Ascending aorta (tissue), 2 donors: ENCODE results near the gene NTMT1. TPM values are rescaled to one million over a fixed set of nuclear protein-coding genes. Genes with fewer than 3 reads are reported as not detected.
A peak's percentile ranks its signal among the peaks of the same experiment; 100 is the strongest.

Source experiments
- DNase-seq, 2 donors: peaks; one replicate each; pipeline ENCODE4 v3.0.0-alpha.2; 2019; ENCODE audit warnings: low spot score in 2 of 2
- H3K27ac ChIP-seq, 2 donors: fragments of 200-600 bp; sonication (generic); one replicate each; pipeline ENCODE4 v1.5.1; 2016 to 2017; ENCODE audit warnings: mild to moderate bottlenecking in 1 of 2
- H3K27me3 ChIP-seq: fragments of 200-600 bp; sonication (generic); one replicate; pipeline ENCODE4 v1.5.1; 2017
- H3K36me3 ChIP-seq, 2 donors: fragments of 200-600 bp; sonication (generic); one replicate each; pipeline ENCODE4 v1.5.1; 2016
- H3K4me1 ChIP-seq, 2 donors: fragments of 200-600 bp; sonication (generic); one replicate each; pipeline ENCODE4 v1.5.1; 2016 to 2017; ENCODE audit warnings: mild to moderate bottlenecking in 1 of 2
- H3K4me3 ChIP-seq, 2 donors: fragments of 200-600 bp; sonication (generic); one replicate each; pipeline ENCODE4 v1.5.1; 2016 to 2017; ENCODE audit warnings: mild to moderate bottlenecking in 1 of 2
- H3K9me3 ChIP-seq, 2 donors: fragments of 200-600 bp; sonication (generic); one replicate each; pipeline ENCODE4 v1.5.1; 2016
- CTCF ChIP-seq, 3 experiments: fragments of 200-600 bp in 2 of 3; fragments of 450-650 bp in 1 of 3; sonication (generic) in 2 of 3; IDR thresholded peaks; one replicate each; pipeline ENCODE4 v1.5.1; 2016 to 2019; ENCODE audit warnings: antibody characterized with exemption in 3 of 3, mild to moderate bottlenecking in 1 of 3, moderate library complexity in 1 of 3
- intact Hi-C: fragments of 100-400 bp; cut with DNase I; formaldehyde crosslinking; loops from one replicate; pipeline ENCODE4 v1.15.1; 2023
- total RNA-seq: library from RNA; depleted of rRNA; stranded (reverse); fragments of >200 nt; gene quantifications from one replicate; pipeline ENCODE4 v1.1.0, GENCODE V29; 2016

NTMT1 gene
- total RNA-seq, 1 donor from 2014 or later, result 6.9 TPM

DNA sequence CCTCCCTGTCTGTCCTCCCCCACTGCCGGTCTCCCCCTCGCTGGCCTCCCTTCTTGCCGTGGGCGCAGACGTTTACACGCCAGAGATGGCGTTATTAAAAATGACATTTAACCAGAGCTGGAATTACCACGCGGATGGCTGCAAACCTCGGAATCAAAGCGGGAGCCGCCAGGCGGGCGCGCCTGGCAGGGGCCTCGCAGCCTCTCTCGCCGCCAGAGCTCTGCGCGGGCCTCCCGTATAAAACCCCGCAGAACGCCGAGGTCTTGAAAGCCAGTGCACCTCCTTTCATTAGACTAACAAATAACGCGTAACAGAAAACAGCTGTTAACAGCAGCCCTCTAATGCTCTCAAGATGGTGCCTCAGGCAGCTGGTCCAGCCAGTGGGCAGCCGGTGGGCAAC, 49.7 kb downstream of the NTMT1 start:
- no peak for TF ChIP-seq CTCF (IDR thresholded peaks at IDR 0.05)
- intact Hi-C loops, result no loop called here
- no peak for DNase-seq

GRCh38 chr9:129676287-129676686, 50.3 kb downstream of the NTMT1 start:
- Histone ChIP-seq H3K4me1 (peaks cover 0 to 29% of the 10 kb centered on the region in 2 donors), H3K9me3 (no peaks in the 10 kb centered on the region), H3K36me3 (no peaks in the 10 kb centered on the region), H3K27ac (peak overlapping the region in 1 of 2 donors; percentile 28), H3K4me3 (no peak overlapping the region), H3K27me3 (no peaks in the 10 kb centered on the region)
- TF ChIP-seq CTCF (IDR thresholded peaks at IDR 0.05), result no peak
- intact Hi-C loops, result no loop called here
- no peak for DNase-seq

More for the DNA sequence above, 49.7 kb downstream of the NTMT1 start:
- H3K4me1 ChIP-seq, result peaks cover 0 to 29% of the 10 kb centered on the region in 2 donors
- no peaks in the 10 kb centered on the region for H3K36me3 ChIP-seq
- H3K4me3 ChIP-seq, result no peak overlapping the region
- H3K9me3 ChIP-seq, result no peaks in the 10 kb centered on the region
- no peaks in the 10 kb centered on the region for H3K27me3 ChIP-seq
- no peak overlapping the region for H3K27ac ChIP-seq

DNA sequence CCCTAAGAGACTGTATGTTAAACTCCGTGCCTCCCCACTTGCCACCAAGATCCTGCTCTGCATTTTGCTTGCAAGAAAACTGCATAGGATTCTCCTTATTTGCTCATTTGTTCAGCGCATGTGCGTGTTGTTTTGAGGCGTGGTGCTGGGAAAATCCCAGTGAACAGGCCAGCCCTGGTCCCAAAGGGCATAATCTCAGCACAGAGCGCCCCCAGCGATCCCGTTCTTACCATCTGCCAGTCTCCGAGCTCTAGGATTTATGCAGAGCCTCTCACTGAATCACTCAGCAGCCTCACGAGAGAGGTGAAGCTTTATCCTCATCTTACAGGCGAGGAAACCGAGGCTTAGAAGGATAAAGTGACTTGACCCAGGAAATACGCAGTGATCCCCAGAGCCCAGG, 51.0 kb downstream of the NTMT1 start:
- intact Hi-C loops, result no loop called here
- peak in 1 of 3 experiments; percentile 25 for TF ChIP-seq CTCF (IDR thresholded peaks at IDR 0.05)
- Histone ChIP-seq H3K9me3 (no peaks in the 10 kb centered on the region), H3K27me3 (no peaks in the 10 kb centered on the region), H3K4me3 (peak overlapping the region in 1 of 2 donors; percentile 26), H3K36me3 (no peaks in the 10 kb centered on the region), H3K4me1 (peaks cover 0 to 29% of the 10 kb centered on the region in 2 donors), H3K27ac (peak overlapping the region; percentile 37 to 49)
- peak in 1 of 2 donors; percentile 81 for DNase-seq

GRCh38 chr9:129677456-129677855, 51.5 kb downstream of the NTMT1 start:
- Histone ChIP-seq H3K27me3 (no peaks in the 10 kb centered on the region), H3K9me3 (no peaks in the 10 kb centered on the region), H3K4me3 (peak overlapping the region in 1 of 2 donors; percentile 26), H3K4me1 (peaks cover 0 to 27% of the 10 kb centered on the region in 2 donors), H3K36me3 (no peaks in the 10 kb centered on the region), H3K27ac (peak overlapping the region; percentile 37 to 49)
- no peak for TF ChIP-seq CTCF (IDR thresholded peaks at IDR 0.05)
- intact Hi-C loops, result no loop called here
- no peak for DNase-seq

- Histone ChIP-seq H3K4me1 (peaks cover 0 to 24% of the 10 kb centered on the region in 2 donors), H3K9me3 (no peaks in the 10 kb centered on the region), H3K36me3 (no peaks in the 10 kb centered on the region), H3K27me3 (no peaks in the 10 kb centered on the region), H3K4me3 (no peak overlapping the region), H3K27ac (no peak overlapping the region)
- no peak for TF ChIP-seq CTCF (IDR thresholded peaks at IDR 0.05)
- intact Hi-C loops, result no loop called here
- peak in 1 of 2 donors; percentile 58 for DNase-seq
Measured at GRCh38 chr9:129678844-129679243, 52.9 kb downstream of the NTMT1 start.

DNA sequence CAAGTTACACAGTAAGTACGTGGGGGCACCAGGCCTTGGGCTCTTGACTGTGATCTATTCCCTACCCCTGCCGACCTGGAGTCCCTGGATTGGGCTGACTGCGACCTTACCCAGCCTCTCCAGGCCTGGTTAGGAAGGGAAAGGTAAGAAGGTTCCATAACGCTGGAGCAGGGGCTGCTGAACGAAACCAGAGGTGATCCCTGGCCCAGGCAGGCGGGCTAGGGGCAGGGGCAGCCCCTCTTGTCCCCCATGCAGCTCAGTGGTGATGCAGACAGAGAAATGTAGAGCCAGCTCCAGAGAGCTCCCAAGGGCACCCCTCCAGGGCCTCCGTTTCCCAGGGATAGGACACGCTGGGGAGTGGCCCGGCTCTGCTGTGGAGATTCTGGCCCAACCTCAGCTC, 53.6 kb downstream of the NTMT1 start:
- no peak for TF ChIP-seq CTCF (IDR thresholded peaks at IDR 0.05)
- Histone ChIP-seq H3K9me3 (no peaks in the 10 kb centered on the region), H3K27me3 (no peaks in the 10 kb centered on the region), H3K36me3 (no peaks in the 10 kb centered on the region), H3K4me1 (peaks cover 0 to 24% of the 10 kb centered on the region in 2 donors), H3K27ac (no peak overlapping the region), H3K4me3 (no peak overlapping the region)
- DNase-seq, result no peak
- intact Hi-C loops, result no loop called here
